GM18502 (cell line): ENCODE data around the gene SPRN.

Experiments used
- ATAC-seq: cut with Tn5 transposase; IDR thresholded peaks from one replicate; pipeline ENCODE4 v1.9.1; 2021; ENCODE audit warnings: mild to moderate bottlenecking; ENCODE audit not compliant: unreplicated experiment, poor library complexity

SPRN gene

DNA sequence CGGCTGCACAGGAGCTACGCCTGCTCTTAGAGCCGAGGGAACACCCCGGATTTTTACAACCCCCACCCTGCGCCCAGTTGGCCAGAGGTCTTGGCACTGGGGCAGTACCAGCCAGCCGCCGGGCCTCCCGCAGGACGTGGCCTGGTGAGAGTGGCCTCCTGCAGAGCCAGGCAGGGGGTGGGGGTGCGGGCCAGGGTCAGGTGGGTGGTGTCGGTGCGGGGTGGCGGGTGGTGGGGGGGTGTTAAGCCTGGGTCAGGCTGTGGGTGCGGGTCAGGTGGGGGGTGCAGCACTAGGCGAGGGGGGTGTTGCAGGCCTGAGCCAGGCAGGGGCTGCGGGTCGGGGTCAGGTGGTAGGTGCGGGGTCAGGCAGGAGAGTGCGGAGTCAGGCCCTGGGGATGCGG is 51.9 kb downstream of the SPRN start:
- ATAC-seq = no peak
